ENCODE results near the gene KRT81.

DNA sequence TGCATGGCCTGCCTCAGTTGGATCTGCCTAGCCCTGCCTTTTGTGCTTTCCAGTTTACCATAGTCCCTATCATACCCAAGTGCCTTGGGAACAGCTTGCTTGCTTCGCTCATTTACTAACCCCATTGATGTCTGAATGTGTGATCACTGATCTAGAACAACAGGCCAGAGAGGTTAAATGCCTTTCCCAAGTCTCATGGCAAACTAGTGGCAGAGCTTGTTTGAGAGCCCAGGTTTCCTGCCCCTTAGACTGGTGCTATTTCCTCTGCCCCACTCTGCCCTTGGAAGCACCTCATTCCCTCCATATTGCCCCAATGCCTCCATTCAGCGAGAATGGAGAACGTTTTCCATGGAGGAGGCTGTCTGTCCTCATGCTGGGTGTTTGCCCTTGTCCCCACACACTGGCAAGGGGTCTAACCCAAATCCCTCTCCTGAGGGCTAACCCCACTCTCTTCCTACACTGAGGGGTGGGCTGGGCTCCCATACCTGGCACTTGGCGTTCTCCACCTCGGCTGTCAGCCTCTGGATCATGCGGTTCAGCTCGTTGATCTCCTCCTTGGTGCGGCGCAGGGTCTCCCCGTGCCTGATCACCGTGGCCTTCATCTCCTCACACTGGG is 38.5 kb downstream of the KRT81 start:
- TF ChIP-seq CTCF (conservative IDR thresholded peaks at IDR 0.05): no peak
- no peak for TF ChIP-seq ZFX (IDR thresholded peaks at IDR 0.05)

Data from C4-2B (cell line).